Right ventricle myocardium superior (tissue), 1 donor: ENCODE measurements around the gene SDC3. TPM values are rescaled to one million over a fixed set of nuclear protein-coding genes. Genes with fewer than 3 reads are reported as not detected.

Experiments
- ATAC-seq: fragments of 200-7000 bp; cut with Tn5 transposase; one replicate; pipeline ENCODE4 v1.9.1; 2020; ENCODE audit warnings: mild to moderate bottlenecking; ENCODE audit not compliant: poor library complexity
- DNase-seq: peaks from one replicate; pipeline ENCODE4 v3.0.0-alpha.2; 2020
- intact Hi-C: fragments of 100-400 bp; cut with DNase I; formaldehyde crosslinking; loops from one replicate; pipeline ENCODE4 v1.11.2; 2022
- total RNA-seq: library from RNA; stranded (reverse); fragmentation: NEBNext Ultra II Directional; extraction: Animal tissue kit (Norgen Biotek cat#: 25700); gene quantifications from one replicate; pipeline ENCODE4 v1.2.1, GENCODE V29; 2021
- donor health status: DM: no; HTN: yes; CAD: no; lungs with severe emphysema.

SDC3 gene
- total RNA-seq, 1 donor from 2014 or later, result 19.9 TPM

DNA sequence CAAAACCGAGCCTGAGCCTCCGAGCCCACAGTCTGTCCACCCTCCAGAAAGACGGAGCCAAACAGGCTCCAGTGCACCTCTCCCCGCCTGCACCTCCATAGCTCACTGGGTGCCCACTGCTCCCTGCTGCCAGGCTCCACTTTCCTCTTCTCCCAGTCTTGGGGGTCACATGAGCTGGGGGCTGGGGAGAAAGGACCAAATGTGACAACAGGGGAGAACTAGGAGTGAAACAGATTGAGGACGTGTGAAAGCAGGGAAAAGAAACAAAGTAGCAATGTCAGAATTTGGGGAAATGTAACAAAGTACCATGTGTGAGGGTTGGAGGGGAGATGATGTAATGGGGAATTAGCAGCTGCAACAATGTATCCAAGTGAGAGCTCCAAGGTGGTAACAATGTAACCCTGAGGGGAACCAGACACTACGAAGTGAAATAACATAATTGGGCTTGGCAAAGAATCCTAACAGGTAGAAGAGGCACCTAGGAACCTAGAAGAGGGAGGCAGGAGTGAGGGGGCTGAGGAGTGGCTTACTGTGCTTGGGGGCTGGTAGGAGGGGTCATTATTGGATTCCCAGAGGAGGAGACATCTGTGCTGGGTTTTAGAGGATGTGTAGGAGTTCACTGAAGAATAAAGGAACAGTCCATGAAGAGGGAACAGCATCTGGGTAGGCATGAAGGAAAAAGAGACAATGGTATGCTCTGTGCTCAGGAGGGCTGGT, 12.5 kb downstream of the SDC3 start:
- ATAC-seq (no peak), DNase-seq (no peak)
- intact Hi-C loops, result no loop called here

- DNase-seq (no peak), ATAC-seq (no peak)
- intact Hi-C loops, result no loop called here
These were observed 13.1 kb downstream of the SDC3 start for GRCh38 chr1:30895382-30895943.

DNA sequence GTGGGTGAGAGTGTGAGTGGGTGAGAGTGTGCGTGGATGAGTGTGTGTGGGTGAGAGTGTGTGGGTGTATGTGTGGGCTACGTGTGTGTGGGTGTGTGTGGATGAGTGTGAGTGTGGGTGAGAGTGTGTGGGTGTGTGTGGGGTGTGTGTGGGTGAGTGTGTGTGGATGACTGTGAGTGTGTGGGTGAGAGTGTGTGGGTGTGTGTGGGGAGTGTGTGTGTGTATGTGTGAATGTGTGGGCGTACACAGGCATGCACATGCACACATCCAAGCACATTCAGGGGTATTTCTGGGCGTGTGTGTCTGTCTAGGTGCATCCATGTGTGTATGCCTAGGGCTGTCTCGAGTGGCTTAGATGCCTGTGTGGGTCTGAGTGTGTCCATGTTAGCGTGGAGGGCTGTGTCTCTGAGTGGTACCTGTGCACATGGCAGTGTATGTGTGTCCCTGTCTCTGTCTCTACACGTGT, 14.0 kb downstream of the SDC3 start:
- intact Hi-C loops, result no loop called here
- no peak for ATAC-seq
- DNase-seq, result no peak

DNA sequence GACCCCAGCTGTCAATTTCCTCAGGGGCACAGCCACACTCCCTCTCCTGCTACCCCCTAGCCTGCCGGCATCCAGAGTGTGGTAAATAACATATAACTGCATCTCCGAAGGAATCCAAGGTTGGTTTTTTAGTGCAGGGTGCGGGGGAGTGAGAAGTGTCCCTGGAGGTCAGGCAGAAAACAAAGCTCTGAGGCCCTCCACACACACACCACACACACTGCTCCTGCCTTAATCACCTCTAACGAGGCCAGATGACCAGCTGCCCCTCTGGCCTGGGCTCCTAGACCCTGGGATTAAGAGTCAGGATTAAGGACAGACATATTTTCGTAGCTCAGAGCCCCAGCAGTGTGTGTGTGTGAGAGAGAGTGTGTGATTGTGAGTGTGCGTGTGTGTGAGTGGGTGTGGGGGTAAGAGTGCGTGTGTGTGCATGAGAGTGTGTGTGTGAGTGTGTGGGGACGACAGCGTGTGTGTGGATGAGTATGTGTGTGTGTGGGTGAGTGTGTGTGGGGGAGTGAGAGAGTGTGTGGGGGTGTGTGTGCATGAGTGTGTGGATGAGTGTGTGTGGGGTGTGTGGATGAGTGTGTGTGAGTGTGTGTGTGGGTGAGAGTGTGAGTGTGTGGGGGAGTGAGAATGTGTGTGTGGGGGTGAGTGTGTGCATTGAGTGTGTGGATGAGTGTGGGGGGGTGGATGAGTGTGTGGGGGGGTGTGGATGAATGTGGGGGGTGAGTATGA, 14.6 kb downstream of the SDC3 start:
- no peak for DNase-seq
- intact Hi-C loops, result no loop called here
- ATAC-seq, result no peak

DNA sequence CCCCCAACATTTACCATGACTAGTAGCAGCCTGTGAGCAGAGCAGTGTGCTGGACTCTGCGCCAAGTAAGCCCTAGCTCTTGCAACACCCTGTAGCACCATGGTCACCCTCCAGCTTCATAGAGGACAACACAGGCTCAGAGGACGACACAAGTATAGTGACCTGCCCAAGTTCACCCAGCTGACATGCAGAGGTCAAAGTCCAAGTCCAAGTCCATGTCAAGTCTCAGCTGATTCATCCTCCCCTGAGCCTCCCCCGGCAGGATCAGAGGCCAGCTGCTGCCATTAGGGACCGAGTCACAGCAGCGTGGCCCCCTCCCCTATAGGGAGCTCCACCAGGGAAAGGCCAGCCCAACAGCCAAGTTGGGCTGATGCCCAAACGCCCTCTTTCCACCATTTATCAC, 15.9 kb downstream of the SDC3 start:
- no peak for ATAC-seq
- intact Hi-C loops, result no loop called here
- no peak for DNase-seq

- ATAC-seq (no peak), DNase-seq (no peak)
- intact Hi-C loops, result no loop called here
These were observed 17.4 kb downstream of the SDC3 start for GRCh38 chr1:30891227-30891552.

- no peak for DNase-seq
- intact Hi-C loops, result no loop called here
These were observed 17.9 kb downstream of the SDC3 start for GRCh38 chr1:30890502-30891226.

GRCh38 chr1:30889511-30889910, 19.0 kb downstream of the SDC3 start:
- intact Hi-C loops, result no loop called here
- DNase-seq, result no peak
- no peak for ATAC-seq

More at GRCh38 chr1:30890502-30891226, 17.9 kb downstream of the SDC3 start:
- no peak for ATAC-seq

- intact Hi-C loops, result no loop called here
- no peak for DNase-seq
- ATAC-seq, result no peak
These were observed 19.6 kb downstream of the SDC3 start for GRCh38 chr1:30888975-30889374.

DNA sequence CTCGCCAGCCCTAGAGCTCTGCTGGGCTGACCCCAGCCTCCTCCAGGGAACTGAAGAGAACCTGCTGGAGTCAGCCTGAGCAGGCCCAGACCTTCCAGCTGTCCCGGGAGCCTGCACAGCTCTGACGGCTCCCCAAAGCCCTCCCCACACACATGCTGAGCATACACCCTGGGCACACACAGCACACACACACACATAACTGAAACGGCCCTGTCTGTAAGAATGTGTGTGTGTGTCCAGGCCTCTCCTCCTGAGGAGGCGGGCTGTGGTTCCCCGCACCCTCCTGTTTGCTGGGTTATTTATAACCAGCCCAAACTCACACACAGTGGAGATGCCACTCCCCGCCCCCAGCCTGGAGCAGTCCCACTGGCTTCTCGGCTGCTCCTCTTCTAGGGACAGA, 20.2 kb downstream of the SDC3 start:
- intact Hi-C loops, result no loop called here
- ATAC-seq (peak; percentile 93), DNase-seq (peak; percentile 83)

- ATAC-seq (peak; percentile 30), DNase-seq (no peak)
- intact Hi-C loops, result no loop called here
These were observed 20.9 kb downstream of the SDC3 start for GRCh38 chr1:30887485-30888315.

- intact Hi-C loops, result no loop called here
- DNase-seq (no peak), ATAC-seq (no peak)
These were observed 21.7 kb downstream of the SDC3 start for GRCh38 chr1:30886710-30887428.

- ATAC-seq, result no peak
- no peak for DNase-seq
- intact Hi-C loops, result no loop called here
These were observed 22.7 kb downstream of the SDC3 start for GRCh38 chr1:30885570-30886522.

DNA sequence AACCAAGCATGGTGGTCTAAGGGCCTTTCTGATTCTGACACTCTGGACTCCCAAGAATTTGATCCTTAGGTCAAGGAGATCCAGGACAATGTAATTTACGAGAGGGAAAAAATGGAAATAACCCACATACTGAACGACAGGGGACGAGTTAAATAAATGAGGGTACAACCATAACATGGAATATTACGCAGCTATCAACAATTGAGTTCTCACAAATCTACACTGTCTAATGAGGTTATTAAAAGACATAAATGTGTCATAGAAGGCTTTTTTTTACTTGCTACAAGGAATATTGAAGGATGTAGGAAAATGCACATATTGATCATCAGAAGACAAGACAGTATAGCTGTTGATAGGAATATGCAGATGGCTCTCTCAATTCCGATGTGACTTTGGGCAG, 23.8 kb downstream of the SDC3 start:
- ATAC-seq, result no peak
- intact Hi-C loops, result no loop called here

DNA sequence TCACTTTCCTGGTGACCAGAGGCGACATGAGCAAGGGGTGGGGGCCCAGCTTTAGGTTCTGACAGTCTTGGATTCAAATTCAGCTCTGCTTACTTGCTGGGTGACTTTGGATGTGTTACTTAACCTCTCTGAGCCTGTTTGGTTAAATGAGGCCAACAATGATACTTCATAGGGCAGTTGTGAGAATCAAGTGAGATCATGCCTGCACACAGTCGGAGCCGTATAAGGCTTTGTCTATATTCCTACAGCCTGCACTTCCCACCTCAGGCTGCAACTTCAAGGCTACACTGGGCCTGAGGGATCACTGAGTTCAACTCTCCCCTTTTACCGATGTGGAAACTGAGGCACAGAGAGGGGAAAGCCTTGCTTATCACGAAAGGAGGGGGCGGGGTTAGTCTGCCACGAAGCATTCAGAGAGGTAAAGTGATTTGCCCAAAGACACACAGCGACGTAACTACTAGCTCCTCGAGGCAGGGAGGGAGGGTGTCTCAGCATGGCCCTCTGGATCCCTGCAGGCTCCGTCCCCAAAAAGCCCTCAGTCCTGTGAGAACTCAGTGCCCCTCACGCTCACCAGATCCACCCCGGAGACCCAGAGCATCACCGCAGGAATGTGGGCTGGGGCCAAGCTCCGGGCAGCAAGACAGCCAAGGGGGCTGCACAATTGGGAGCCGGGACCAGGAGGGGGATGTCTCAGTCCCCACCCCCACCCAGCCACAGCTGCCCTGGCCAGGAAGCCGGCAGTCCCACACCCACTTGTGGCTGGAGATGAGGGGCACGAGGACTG, 25.0 kb downstream of the SDC3 start:
- ATAC-seq (no peak), DNase-seq (peak; percentile 11)
- intact Hi-C loops, result no loop called here

More for the DNA sequence above, 23.8 kb downstream of the SDC3 start:
- DNase-seq, result no peak

- ATAC-seq (no peak), DNase-seq (no peak)
- intact Hi-C loops, result no loop called here
These were observed 25.7 kb downstream of the SDC3 start for GRCh38 chr1:30882678-30883388.
